Measurements from ENCODE around the gene PSMB10.
A peak's percentile ranks its signal among the peaks of the same experiment; 100 is the strongest.
"Not testable (repeated sequence)": the region's sequence is repeated elsewhere in the genome, so short reads cannot be mapped to it uniquely, and the experiment has no call there.

PSMB10 gene

DNA sequence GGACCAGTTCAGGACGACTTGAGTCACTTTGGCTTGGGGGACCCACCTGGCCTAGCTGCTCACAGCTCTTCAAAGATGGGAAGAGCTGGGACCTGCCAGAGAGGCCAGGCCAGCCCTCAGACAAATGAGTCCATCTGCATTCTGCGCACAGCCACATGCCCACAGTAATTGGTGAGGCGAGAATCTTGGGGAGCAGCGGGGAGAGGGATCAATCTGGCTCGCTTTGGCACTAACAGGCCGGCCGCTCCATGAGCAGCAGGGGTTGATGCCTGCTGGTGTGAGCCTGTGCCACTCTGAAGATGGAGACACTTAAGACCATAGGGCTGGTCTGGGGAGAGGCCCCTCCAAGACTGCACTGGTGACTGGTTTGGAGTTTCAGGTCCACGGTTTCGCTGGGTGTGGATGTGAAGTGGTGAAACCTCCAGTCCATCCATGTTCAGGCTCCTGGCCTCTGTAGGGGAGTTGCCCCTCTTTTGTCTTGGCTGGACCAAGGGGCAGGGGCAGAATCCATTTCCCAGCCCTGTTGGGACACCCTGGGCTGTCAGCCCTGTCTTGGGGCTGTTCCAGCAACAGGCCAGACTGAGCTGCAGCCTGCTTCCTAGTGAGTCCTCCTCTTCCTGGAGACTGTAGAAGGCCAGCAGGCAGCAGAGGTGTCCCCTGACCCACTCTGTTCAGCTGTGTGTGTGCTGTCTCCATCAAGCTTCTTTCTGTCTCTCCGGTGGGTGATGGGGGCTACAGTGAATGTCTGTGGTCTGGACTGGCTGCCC, 12.3 kb downstream of the PSMB10 start:
- DNase-seq = no peak

DNA sequence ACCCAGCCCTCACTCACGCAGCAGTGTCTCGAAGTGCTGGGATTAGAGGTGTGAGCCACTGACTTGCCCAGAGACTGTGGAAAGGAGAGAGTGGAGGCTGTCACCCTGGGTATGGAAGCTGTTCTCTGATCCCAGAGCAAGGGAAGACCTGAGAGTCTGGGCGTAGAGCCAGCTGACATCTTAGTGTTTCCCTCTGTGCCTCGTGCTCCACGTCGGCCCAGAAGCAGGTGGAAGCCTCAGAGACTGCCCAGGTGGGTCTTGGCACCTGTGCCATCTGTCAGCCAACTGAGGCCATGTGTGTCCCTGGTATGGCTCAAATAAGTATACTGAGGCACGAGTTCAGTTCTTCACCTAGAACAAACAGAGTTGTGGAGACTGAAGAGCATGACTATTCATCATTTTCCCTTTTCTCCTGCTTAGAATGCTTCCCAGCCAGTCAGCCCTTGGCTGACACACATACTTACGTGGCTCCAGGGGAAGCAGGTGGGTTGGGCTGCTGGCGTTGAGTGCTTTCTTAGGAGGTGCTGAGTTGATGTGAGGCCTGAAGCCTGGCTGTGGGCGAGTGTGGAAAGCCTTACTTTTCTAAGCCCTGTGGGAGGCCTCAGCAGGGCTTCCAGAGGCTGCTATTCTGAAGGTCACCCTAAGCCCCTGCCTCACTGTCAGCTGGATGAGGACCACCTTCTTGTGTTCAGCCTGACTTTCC, 13.1 kb downstream of the PSMB10 start:
- DNase-seq = no peak

DNA sequence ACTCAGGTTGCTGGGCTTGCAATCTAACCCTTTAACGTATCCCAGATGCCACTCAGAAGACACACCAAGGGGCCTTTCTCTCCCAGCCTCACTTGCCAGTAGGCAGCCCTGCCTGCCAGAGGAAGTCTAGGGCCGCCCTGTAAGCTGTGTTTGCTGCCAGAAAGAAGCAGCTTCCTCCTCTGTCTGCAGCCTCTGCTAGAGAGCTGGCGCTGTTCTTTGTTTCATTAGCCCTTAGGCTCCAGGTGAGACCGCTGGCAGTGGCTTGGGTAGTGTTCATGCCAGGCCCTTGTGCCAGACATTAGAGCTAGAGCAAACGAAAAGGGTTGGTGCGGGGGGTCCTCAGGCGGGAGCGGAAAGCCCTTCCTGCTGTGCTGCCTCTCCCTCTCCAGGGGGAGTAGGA, 13.9 kb downstream of the PSMB10 start:
- peak in 1 of 2 experiments; percentile 27 for DNase-seq

DNA sequence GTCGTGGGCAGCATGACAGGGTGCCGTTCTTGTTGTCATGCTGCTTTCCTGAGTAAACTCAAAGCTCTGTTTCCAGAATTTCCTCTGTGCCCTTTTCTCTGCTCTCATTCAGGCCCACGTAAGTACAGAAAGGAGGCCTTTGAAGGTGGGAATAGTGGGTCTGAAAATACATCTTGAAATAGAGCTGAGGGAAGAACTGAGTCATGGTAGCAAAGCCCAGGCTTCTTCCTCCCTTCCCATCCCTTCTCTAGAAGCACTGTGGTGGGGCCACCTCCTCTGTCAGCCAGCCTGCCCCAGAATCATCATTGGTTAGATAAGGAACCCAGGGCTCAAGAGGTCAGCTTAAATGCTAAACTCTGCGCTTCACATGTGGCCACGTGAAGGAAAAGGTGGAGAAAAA, 14.4 kb downstream of the PSMB10 start:
- DNase-seq = no peak

DNA sequence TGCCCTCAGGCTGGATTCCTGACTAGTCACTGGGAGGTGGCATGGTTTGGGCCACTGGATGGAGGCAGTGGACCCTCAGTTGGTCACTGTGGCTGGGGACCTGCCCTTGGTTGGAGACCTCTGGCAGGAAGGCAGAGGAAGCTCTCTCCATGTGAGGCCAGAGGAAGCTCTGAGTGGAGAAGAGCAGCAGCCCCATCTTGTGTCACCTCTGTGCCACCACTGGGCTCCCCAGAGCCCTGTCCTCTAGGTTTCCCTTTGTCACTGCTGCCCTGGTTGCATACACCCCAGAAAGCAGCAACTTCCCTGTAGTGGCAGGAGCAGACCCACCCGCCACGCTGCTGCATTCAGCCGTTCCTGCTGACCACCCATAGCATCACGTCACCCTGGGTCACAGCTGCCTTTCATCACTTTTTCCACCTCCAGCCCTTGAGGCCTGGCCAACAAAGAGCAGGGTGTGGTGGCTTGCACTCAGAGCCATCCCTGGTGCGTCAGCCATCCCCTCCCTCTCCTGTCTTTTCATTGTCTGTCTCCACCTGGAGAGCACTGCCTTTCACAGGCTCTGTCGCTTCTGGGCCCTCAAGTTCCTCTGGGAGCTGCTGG, 16.9 kb downstream of the PSMB10 start:
- DNase-seq = no peak

DNA sequence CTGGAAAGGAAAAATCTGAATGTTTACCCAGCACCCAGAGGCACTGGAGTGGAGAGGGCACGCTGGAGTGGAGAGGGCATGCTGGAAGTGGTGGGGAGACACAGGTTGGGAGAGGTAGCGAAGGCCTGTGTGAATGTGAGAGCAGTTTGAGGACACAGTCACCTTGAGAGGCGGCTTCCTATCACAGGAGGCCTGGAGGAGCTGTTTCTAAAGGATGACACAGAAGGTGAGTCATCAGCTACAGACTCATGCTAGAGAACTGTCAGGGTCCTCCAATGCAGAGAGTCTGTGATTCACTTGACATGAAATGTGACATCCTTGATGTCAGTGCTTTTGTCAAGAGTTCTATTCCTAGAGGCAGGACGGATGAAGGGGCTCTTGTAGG, 18.8 kb downstream of the PSMB10 start:
- DNase-seq = no peak

DNA sequence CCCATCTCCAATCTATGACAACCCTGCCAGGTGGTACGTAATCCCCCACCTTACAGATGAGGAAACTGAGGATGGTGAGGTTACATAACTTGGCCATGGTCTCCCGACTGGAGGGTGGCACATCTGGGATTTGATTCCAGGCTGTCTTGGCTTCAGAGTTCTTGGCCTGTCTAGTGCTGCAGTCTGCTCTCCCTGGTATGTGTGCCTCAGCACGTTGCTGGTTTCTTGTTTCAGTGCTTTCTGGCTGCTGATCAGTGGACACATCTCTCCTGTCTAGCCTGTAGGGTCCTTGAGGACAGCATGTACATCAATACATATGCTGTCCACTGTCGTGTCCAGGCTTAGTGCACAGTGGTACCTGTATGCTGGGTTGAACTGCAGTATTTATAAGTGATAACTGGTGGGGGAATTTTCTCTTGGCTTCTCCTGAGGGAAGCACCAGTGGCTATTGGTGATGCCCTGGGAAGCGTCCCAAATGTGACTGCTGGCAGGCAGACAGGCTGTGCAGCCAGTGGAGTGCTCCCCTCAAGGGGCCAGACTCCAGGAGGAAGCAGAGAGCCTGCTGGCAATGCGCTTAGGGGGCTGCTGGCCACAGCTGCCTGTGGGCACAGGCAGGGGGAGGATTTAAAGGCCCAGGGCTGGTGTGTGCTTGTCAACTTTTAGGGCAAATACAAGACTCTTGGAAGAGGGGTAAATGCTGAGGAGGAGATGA, 19.4 kb downstream of the PSMB10 start:
- DNase-seq = peak; percentile 24 to 55

DNA sequence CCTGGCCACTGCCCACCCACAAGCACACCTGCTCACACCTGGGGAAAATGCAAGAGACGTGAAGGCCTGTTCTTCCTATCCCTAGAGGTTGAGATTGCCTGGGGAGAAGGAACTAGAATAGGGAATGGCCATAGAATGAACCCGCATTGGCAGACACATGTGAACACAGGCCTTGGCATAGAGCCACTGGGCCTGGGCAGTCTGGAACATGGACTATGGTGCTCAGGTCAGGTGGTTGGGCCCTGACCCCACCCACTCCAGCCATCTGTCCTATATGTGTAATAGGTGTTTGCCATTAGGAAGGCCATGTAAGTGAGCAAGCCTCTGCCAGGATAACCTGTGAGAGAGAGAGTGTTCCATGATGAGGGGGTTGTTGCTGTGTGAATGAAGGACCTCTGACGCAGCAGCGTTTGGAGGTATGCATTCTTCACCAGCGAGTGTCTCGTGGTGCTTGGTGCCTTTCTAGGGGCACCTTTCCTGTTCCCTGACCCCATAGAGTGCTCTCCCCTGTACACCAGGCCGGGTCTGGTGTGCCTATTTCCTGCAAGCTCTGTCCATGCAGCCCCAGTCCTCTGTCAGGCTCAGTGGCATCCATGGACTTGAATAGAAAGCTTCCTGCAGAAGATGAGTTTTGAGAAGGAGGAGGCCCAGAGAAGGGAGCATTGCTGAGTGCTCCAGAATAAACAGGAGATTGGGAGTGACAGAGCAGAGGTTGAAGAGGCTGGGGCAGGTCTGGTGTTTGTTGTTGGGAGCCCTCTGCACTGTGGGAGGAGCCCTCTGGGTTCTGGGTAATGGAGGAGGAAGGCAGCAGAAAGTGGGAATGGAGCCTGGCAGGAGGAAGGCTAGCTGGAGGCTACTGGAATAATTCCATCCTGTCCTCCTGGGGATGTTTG, 20.6 kb downstream of the PSMB10 start:
- DNase-seq = no peak

DNA sequence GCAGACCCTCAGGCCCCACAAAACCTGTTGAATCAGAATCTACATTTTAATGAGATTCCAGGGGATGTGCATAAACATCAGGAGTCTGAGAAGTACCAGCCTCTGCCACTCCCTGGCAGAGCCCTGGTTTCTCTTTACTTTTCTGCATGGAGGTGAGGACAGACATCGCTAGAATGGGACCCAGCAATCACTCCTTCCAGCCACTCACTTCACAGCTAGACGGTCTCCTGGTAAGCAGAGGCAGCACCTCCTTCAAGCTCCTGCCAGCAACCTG, 21.2 kb downstream of the PSMB10 start:
- not testable (repeated sequence) for DNase-seq

DNA sequence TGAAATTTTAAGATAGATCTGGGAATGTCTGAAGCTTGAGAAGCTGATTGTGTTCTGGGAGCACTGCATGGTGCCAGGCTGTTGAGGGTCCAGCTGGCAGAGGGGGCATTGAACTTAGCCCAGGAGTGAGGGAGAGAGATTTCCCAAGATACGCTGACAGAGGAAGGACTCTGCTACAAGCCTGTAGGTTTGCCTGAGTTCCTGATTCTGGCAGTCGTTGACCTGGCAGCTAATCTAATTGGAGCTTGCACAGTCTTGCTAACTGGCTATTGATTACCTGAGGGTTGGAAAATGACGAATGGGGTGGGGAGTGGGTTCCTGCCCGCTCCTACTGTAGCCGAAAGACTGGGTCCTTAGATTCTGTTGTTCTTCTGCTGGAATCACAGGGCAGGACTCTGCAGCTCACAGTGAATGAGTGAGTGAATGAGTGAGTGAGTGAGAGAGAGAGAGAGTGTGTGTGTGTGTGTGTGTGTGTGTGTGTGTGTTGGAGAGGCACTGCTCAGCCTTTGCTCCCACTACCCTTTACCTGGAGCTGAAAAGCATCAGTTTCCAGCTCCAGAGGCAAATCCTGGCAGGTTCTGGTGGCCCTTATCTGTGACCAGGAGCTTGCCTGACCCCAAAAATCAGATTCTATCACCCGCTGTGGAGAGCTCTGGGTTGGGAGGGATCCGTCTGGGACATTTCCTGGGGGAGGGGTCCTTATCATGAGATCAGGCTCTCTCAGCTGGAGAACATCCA, 21.7 kb downstream of the PSMB10 start:
- no peak for DNase-seq

DNA sequence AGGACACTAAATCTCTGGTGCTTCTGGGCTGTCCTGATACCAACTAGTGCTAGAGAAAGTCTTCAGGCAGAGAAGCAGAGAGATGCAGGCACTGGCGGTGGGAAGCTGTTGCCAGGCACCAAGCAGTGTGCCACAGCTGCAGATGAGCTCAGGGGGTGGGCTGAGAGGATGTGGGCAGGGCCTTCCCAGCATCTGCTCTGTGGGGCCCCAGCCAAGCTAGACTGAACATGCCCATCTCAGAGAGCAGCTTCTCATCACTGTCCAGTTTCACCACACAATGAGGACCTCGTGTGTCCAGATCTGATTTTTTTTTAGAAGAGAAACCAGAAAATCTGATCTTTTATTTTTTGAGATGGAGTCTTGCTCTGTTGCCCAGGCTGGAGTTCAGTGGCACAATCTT, 26.5 kb downstream of the PSMB10 start:
- no peak for DNase-seq

DNA sequence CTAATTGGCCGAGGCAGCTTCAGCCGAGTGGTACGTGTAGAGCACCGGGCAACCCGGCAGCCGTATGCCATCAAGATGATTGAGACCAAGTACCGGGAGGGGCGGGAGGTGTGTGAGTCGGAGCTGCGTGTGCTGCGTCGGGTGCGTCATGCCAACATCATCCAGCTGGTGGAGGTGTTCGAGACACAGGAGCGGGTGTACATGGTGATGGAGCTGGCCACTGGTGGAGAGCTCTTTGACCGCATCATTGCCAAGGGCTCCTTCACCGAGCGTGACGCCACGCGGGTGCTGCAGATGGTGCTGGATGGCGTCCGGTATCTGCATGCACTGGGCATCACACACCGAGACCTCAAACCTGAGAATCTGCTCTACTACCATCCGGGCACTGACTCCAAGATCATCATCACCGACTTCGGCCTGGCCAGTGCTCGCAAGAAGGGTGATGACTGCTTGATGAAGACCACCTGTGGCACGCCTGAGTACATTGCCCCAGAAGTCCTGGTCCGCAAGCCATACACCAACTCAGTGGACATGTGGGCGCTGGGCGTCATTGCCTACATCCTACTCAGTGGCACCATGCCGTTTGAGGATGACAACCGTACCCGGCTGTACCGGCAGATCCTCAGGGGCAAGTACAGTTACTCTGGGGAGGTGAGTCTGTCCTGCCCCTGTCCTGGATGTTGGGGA, 27.5 kb downstream of the PSMB10 start:
- no peak for DNase-seq

DNA sequence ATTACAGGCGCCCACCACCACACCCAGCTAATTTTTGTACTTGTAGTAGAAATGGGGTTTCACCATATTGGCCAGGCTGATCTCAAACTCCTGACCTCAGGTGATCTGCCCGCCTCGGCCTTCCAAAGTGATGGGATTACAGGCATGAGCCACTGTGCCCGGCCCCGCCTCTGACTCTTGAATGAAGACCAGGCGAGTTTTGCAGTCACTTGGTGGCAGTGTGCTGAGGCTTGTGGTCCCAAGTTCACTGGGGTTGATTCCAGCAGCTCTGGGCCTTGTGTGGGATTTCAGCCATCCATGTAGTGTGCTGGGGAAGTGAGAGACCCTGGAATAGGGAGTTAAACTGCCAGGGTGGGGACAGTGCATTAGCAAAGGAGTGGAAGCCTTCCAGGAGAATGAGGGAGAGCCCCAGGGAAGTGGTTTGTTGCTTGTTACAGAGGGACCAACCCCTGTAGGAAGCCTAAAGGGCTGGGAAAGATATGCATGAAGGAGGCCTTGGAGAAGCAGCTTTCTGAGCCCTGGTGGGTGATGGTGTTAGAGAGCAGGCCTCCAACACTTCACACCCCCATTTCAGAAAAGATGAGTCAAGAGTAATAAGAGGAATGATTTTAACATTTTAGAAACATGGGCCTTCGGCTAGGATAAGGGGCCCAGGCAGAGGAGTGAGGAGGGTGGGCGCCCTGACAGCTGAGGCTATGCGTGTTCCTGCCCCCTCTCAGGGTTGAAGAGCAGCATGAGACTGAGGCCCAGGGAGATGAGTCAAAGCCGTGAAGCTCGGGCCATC, 29.1 kb downstream of the PSMB10 start:
- DNase-seq = no peak

DNA sequence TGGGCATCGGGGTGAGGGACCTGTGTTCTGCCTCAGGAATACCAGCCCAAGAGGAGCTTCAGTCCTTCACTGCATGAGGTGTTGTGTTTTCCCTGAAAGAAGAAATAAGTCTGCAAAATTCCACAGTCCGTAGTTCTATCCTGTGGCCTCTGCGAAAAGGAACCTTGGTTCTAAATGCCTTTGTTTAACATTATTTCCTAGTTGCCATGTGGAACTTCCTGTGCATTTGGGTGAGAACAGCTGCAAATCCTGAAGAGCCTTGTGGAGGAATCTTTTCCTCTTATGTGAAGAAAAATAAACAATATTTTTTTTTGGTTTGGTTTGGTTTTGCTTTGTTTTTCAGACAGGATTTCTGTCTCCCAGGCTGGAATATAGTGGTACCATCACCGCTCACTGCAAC, 33.8 kb downstream of the PSMB10 start:
- DNase-seq = no peak

DNA sequence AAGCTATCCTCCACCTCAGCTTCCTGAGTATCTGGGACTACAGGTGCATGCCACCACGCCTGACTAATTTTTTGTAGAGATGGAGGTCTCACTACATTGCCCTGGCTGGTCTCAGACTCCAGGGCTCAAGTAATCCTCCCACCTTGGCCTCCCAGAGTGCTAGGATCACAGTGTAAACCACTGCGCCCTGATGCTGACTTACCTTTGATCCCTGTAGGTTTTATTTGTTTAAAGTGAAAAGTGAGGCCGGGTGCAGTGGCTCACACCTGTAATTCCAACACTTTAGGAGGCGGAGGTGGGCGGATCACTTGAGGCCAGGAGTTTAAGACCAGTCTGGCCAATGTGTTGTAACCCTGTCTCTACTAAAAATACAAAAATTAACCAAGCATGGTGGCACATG, 34.9 kb downstream of the PSMB10 start:
- no peak for DNase-seq

DNA sequence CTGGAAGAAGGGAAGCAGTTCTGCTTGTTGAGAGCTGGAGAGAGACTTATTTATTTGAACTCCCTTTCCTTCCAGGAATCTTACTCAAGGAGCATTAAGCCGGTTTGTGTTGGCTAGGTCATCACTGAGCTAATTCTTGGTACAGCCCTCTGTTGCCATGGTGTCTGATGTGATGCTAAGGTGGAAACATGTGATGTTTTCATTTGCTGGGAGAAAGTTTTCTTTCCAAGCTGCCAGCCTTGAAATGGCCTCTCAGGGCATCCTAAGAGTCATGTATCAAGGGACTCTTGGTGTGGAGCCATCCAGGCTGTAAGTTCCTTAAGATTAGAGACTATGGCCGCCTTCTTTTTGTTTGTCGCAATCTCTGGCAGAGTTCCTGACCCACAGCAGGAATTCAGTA, 39.4 kb downstream of the PSMB10 start:
- DNase-seq = no peak

DNA sequence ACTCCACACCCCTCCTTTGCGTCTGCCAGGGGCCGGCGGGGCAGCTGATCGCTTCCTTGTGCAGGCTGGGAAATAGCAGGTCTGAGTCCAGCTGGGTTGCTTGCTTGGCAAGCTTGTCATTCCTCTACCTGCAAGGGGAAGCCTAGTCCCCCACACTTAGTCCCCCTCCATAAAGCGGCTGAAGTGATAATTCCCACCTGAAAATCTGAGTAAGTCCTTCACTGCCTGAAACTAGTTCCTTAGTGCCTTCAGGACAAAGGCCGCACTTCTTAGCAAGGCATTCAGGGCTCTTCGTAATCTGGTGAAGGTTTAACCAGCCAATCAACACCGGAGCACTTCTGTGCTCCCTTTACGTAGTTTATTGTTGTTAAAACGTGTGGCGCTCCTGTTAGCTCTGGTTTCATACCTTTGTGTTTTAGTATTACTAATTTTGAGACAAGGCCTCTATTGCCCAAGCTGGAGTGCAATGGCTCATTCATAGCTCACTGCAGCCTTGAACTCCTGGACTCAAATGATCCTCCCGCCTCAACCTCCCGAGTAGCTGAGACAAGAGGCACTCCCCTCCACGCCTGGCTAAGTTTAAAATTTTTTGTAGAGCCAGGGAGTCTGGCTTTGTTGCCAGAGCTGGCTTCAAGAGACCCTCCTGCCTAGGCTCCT, 42.8 kb downstream of the PSMB10 start:
- no peak for DNase-seq

DNA sequence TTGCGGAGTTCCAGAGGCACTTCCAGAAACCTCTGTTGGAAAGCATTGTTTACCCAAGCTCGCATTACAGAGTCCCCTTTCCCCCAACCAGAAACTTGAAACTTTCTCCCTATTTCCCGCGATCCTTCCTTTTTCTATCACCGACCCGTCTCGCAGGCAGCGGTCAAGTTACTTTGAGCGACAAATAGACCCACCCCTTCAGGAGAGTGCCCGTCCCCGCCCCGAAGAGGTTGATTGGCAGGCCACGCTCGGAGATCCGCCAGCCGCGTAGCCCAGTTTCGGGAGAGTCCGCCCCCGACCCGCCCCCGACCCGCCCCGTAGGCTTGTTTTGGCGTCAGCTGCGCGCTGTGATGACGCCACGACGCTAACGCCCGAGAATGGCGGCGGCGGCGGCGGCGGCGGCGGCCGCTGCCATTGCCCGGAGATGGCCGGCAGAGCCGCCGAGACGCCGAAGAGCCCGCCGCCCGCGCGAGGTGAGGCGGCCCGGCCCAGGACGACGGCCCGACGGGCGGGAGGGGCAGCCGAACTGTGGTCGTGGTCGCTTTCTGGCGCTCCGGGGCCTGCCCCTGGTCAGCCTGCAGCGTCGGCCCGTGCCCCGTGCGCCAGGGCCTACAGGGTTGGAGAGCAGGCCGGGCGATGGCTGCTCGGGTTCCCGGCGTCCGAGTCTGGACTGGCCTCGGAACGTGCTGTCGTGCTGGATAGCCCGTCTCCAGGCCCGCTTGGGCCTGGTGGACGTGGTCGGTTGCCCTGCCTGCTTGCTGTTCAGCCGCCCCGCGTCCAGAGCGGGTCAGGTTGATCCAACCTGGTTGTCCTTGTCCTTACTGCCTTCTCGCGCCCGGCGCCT, 43.5 kb downstream of the PSMB10 start, which contains the start of gene PSKH1:
Gene PSKH1, plus strand, starts transcription at position 356 of the 844 bp plus-strand sequence. CDS start 15,496 bp downstream, outside the sequence.
- DNase-seq = peak; percentile 81 to 92

DNA sequence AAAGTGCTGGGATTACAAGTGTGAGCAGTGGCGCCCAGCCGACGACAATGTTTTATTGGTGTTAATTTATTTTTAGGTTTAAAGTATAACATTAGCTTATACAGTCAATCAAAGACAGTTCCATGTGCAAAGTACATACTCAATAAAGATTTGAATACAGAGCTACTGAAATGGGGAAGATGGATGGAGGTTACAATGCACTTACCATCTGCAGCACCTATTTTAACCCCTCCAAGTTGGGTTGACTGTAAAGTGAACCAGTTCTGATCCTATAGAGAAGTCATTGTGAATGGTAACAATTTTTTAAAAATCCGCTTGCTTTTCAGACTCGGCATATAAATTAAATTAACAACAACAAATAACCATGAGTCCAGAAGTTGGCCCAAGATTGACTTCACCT, 44.3 kb downstream of the PSMB10 start:
- no peak for DNase-seq

Measured in NCI-H446 (cell line).